ENCODE data around the gene ARID1B.

ARID1B gene

GRCh38 chr6:156822747-156823206 is 45.6 kb downstream of the ARID1B start:
- no peak for DNase-seq (ENCODE audit: low read depth in 3 of 3, low spot score in 1 of 3)

GRCh38 chr6:156824142-156824541 is 47.0 kb downstream of the ARID1B start:
- no peak for DNase-seq (ENCODE audit: low read depth in 3 of 3, low spot score in 1 of 3)

- DNase-seq (ENCODE audit: low read depth in 3 of 3, low spot score in 1 of 3), result no peak
Observed at GRCh38 chr6:156825475-156825874, 48.3 kb downstream of the ARID1B start.

GRCh38 chr6:156826290-156826955 is 49.2 kb downstream of the ARID1B start:
- DNase-seq (ENCODE audit: low read depth in 3 of 3, low spot score in 1 of 3), result no peak

- no peak for DNase-seq (ENCODE audit: low read depth in 3 of 3, low spot score in 1 of 3)
Observed at GRCh38 chr6:156827382-156827781, 50.2 kb downstream of the ARID1B start.

- no peak for DNase-seq (ENCODE audit: low read depth in 3 of 3, low spot score in 1 of 3)
Observed at GRCh38 chr6:156828280-156828703, 51.1 kb downstream of the ARID1B start.

- DNase-seq (ENCODE audit: low read depth in 3 of 3, low spot score in 1 of 3), result no peak
Observed at GRCh38 chr6:156830126-156830525, 52.9 kb downstream of the ARID1B start.

- DNase-seq (ENCODE audit: low read depth in 3 of 3, low spot score in 1 of 3), result no peak
Observed at GRCh38 chr6:156832231-156832647, 55.1 kb downstream of the ARID1B start.

- no peak for DNase-seq (ENCODE audit: low read depth in 3 of 3, low spot score in 1 of 3)
Observed at GRCh38 chr6:156832669-156833068, 55.5 kb downstream of the ARID1B start.

- no peak for DNase-seq (ENCODE audit: low read depth in 3 of 3, low spot score in 1 of 3)
Observed at GRCh38 chr6:156833755-156834154, 56.6 kb downstream of the ARID1B start.

GRCh38 chr6:156839129-156839528 is 62.0 kb downstream of the ARID1B start:
- no peak for DNase-seq (ENCODE audit: low read depth in 3 of 3, low spot score in 1 of 3)

- no peak for DNase-seq (ENCODE audit: low read depth in 3 of 3, low spot score in 1 of 3)
Observed at GRCh38 chr6:156839591-156840001, 62.4 kb downstream of the ARID1B start.

GRCh38 chr6:156840136-156840535 is 63.0 kb downstream of the ARID1B start:
- DNase-seq (ENCODE audit: low read depth in 3 of 3, low spot score in 1 of 3), result no peak

- DNase-seq (ENCODE audit: low read depth in 3 of 3, low spot score in 1 of 3), result no peak
Observed at GRCh38 chr6:156840606-156841005, 63.4 kb downstream of the ARID1B start.

GRCh38 chr6:156841508-156841907 is 64.3 kb downstream of the ARID1B start:
- no peak for DNase-seq (ENCODE audit: low read depth in 3 of 3, low spot score in 1 of 3)

- DNase-seq (ENCODE audit: low read depth in 3 of 3, low spot score in 1 of 3), result no peak
Observed at GRCh38 chr6:156842598-156843250, 65.5 kb downstream of the ARID1B start.

- no peak for DNase-seq (ENCODE audit: low read depth in 3 of 3, low spot score in 1 of 3)
Observed at GRCh38 chr6:156844089-156844488, 66.9 kb downstream of the ARID1B start.

- no peak for DNase-seq (ENCODE audit: low read depth in 3 of 3, low spot score in 1 of 3)
Observed at GRCh38 chr6:156845454-156846155, 68.4 kb downstream of the ARID1B start.

GRCh38 chr6:156846845-156847599 is 69.8 kb downstream of the ARID1B start:
- DNase-seq (ENCODE audit: low read depth in 3 of 3, low spot score in 1 of 3), result no peak

- DNase-seq (ENCODE audit: low read depth in 3 of 3, low spot score in 1 of 3), result no peak
Observed at GRCh38 chr6:156848123-156848522, 70.9 kb downstream of the ARID1B start.

- no peak for DNase-seq (ENCODE audit: low read depth in 3 of 3, low spot score in 1 of 3)
Observed at GRCh38 chr6:156848533-156848932, 71.4 kb downstream of the ARID1B start.
